Measurements from ENCODE around the gene CPB2.

DNA sequence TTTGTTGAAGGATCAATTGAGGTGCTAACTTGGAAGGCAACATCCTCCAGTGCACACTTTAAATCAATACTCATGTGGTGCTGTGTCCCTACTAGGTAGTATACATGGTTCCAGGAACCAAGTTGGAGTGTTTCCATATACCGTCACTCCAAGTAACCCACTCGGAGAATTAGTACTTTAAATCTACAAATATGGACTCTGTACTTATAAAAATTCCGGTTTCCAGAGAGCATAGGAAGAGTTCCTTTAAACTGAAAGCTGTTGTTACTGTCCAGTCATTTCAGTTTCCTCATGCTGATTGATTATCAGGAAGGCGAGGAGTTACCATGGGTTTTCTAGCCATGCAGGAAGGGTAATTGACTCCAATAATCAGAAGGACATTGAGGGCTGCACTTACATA is 7.2 kb downstream of the CPB2 start:
- no peak for TF ChIP-seq CTCF (optimal IDR thresholded peaks at IDR 0.05 in 1 of 3, IDR thresholded peaks at IDR 0.05 in 1 of 3, conservative IDR thresholded peaks at IDR 0.05 in 1 of 3; ENCODE audit: extremely low read depth in 1 of 3, insufficient read depth in 2 of 3, low read length in 3 of 3)
- TF ChIP-seq EZH2 (IDR thresholded peaks at IDR 0.05; ENCODE audit: low read length), result no peak
